ENCODE data around the gene PTPRE.

Gene PTPRE

DNA sequence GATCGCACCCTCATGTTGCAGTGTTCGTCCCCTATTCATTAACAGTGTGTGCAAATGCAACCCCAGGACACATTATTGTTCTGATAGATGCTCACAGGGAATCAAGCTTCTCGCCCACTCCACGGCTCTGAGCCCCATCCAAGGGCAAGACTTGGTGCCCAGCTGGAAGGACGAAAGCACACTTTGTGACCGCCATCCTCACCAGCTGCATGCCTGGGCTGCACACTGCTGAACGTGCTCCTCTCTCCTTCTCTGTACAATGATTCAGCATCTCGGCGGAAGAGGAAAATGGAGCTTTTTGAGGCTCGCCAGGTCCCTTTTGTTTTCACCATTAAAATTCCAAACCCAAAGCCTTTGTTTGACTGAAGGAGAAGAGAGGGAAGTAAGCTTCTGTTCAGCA lies 177.5 kb downstream of the PTPRE start:
- H3K9me3 ChIP-seq (ENCODE audit: control insufficient read depth, insufficient read depth, low read depth, low read length) = no peaks in the 10 kb centered on the region
- TF ChIP-seq ZNF843 (tag by site-specific recombination; IDR thresholded peaks at IDR 0.05) = no peak
- TF ChIP-seq SP7 (tag by site-specific recombination; IDR thresholded peaks at IDR 0.05) = no peak
- no peak for TF ChIP-seq ZBTB1 (tag by site-specific recombination; IDR thresholded peaks at IDR 0.05)
- no peak for TF ChIP-seq ZNF223 (tag by site-specific recombination; IDR thresholded peaks at IDR 0.05)
- TF ChIP-seq, protein P1, sequence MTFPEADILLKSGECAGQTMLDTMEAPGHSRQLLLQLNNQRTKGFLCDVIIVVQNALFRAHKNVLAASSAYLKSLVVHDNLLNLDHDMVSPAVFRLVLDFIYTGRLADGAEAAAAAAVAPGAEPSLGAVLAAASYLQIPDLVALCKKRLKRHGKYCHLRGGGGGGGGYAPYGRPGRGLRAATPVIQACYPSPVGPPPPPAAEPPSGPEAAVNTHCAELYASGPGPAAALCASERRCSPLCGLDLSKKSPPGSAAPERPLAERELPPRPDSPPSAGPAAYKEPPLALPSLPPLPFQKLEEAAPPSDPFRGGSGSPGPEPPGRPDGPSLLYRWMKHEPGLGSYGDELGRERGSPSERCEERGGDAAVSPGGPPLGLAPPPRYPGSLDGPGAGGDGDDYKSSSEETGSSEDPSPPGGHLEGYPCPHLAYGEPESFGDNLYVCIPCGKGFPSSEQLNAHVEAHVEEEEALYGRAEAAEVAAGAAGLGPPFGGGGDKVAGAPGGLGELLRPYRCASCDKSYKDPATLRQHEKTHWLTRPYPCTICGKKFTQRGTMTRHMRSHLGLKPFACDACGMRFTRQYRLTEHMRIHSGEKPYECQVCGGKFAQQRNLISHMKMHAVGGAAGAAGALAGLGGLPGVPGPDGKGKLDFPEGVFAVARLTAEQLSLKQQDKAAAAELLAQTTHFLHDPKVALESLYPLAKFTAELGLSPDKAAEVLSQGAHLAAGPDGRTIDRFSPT (tag by site-specific recombination; IDR thresholded peaks at IDR 0.05) = no peak
- TF ChIP-seq ZNF324 (tag by site-specific recombination; IDR thresholded peaks at IDR 0.05) = no peak
- no peak for TF ChIP-seq GLIS2 (tag by site-specific recombination; IDR thresholded peaks at IDR 0.05)
- TF ChIP-seq, protein P2, sequence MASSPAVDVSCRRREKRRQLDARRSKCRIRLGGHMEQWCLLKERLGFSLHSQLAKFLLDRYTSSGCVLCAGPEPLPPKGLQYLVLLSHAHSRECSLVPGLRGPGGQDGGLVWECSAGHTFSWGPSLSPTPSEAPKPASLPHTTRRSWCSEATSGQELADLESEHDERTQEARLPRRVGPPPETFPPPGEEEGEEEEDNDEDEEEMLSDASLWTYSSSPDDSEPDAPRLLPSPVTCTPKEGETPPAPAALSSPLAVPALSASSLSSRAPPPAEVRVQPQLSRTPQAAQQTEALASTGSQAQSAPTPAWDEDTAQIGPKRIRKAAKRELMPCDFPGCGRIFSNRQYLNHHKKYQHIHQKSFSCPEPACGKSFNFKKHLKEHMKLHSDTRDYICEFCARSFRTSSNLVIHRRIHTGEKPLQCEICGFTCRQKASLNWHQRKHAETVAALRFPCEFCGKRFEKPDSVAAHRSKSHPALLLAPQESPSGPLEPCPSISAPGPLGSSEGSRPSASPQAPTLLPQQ (tag by site-specific recombination; IDR thresholded peaks at IDR 0.05) = no peak
- TF ChIP-seq ZNF175 (tag by site-specific recombination; IDR thresholded peaks at IDR 0.05) = no peak
- TF ChIP-seq, protein P3, sequence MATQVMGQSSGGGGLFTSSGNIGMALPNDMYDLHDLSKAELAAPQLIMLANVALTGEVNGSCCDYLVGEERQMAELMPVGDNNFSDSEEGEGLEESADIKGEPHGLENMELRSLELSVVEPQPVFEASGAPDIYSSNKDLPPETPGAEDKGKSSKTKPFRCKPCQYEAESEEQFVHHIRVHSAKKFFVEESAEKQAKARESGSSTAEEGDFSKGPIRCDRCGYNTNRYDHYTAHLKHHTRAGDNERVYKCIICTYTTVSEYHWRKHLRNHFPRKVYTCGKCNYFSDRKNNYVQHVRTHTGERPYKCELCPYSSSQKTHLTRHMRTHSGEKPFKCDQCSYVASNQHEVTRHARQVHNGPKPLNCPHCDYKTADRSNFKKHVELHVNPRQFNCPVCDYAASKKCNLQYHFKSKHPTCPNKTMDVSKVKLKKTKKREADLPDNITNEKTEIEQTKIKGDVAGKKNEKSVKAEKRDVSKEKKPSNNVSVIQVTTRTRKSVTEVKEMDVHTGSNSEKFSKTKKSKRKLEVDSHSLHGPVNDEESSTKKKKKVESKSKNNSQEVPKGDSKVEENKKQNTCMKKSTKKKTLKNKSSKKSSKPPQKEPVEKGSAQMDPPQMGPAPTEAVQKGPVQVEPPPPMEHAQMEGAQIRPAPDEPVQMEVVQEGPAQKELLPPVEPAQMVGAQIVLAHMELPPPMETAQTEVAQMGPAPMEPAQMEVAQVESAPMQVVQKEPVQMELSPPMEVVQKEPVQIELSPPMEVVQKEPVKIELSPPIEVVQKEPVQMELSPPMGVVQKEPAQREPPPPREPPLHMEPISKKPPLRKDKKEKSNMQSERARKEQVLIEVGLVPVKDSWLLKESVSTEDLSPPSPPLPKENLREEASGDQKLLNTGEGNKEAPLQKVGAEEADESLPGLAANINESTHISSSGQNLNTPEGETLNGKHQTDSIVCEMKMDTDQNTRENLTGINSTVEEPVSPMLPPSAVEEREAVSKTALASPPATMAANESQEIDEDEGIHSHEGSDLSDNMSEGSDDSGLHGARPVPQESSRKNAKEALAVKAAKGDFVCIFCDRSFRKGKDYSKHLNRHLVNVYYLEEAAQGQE (tag by site-specific recombination; IDR thresholded peaks at IDR 0.05) = no peak
- TF ChIP-seq ZFP3 (tag by site-specific recombination; IDR thresholded peaks at IDR 0.05; ENCODE audit: low read depth) = no peak
- no peak for TF ChIP-seq ZNF133 (tag by site-specific recombination; IDR thresholded peaks at IDR 0.05)
- TF ChIP-seq MYNN (tag by site-specific recombination; IDR thresholded peaks at IDR 0.05; ENCODE audit: borderline replicate concordance) = no peak
- TF ChIP-seq, protein P4, sequence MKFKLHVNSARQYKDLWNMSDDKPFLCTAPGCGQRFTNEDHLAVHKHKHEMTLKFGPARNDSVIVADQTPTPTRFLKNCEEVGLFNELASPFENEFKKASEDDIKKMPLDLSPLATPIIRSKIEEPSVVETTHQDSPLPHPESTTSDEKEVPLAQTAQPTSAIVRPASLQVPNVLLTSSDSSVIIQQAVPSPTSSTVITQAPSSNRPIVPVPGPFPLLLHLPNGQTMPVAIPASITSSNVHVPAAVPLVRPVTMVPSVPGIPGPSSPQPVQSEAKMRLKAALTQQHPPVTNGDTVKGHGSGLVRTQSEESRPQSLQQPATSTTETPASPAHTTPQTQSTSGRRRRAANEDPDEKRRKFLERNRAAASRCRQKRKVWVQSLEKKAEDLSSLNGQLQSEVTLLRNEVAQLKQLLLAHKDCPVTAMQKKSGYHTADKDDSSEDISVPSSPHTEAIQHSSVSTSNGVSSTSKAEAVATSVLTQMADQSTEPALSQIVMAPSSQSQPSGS (tag by site-specific recombination; IDR thresholded peaks at IDR 0.05; ENCODE audit: low read depth) = no peak
- TF ChIP-seq ZNF561 (tag by site-specific recombination; IDR thresholded peaks at IDR 0.05; ENCODE audit: borderline replicate concordance) = no peak
- TF ChIP-seq ZNF350 (tag by site-specific recombination; IDR thresholded peaks at IDR 0.05) = no peak
- no peaks in the 10 kb centered on the region for H3K4me1 ChIP-seq (ENCODE audit: control insufficient read depth, insufficient read depth, low read length)
- H3K27ac ChIP-seq (ENCODE audit: extremely low read depth, low read depth, low read length) = no peak overlapping the region
- H3K36me3 ChIP-seq (ENCODE audit: control insufficient read depth in 2 of 2, insufficient read depth in 1 of 2, low read length in 2 of 2) = no peaks in the 10 kb centered on the region
- ChIA-PET CTCF (interaction anchor here (0.6 to 1.7 kb wide), 5 partner anchors 15 to 67 kb away, joined by 3 to 5 read pairs (median 4); no protein-coding TSS in a partner anchor), POLR2A (interaction anchor here (0.7 kb wide), 1 partner anchor 702 kb away, joined by 8 read pairs; no protein-coding TSS in a partner anchor)
- H3K4me3 ChIP-seq (ENCODE audit: low read depth, low read length) = no peak overlapping the region

DNA sequence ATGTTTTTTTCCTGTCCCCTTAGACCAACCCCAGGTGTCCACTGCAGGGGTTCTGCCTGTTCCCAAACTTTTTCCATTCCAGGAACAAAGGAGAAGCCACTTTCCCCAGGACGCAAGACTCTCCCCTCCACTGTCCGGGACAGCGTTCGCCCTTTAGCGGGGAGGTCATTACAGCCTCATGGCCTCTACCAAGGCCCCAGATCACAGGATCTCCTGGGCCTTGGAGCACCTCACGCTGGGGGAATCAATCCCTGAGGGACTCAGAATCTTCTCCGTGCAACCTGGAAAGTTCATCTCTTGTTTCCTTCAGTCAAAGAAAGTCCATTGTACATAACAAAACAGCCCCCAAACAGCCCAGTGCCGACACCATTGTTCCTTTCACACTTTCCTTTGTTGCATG lies 178.1 kb downstream of the PTPRE start:
- Histone ChIP-seq H3K4me1 (ENCODE audit: control insufficient read depth, insufficient read depth, low read length) (no peaks in the 10 kb centered on the region), H3K27ac (ENCODE audit: extremely low read depth, low read depth, low read length) (no peak overlapping the region), H3K4me3 (ENCODE audit: low read depth, low read length) (no peak overlapping the region), H3K36me3 (ENCODE audit: control insufficient read depth in 2 of 2, insufficient read depth in 1 of 2, low read length in 2 of 2) (no peaks in the 10 kb centered on the region), H3K9me3 (ENCODE audit: control insufficient read depth, insufficient read depth, low read depth, low read length) (no peaks in the 10 kb centered on the region)
- ChIA-PET POLR2A (no interaction called here), CTCF (interaction anchor here (1.1 to 1.7 kb wide), 3 partner anchors 16 to 66 kb away, joined by 3 to 5 read pairs (median 4); no protein-coding TSS in a partner anchor)
- TF ChIP-seq ZNF23 (tag by site-specific recombination; IDR thresholded peaks at IDR 0.05; ENCODE audit: borderline replicate concordance) = no peak
